ENCODE results near the gene DROSHA.
"Not testable (repeated sequence)": the region's sequence is repeated elsewhere in the genome, so short reads cannot be mapped to it uniquely, and the experiment has no call there.

Gene DROSHA

DNA sequence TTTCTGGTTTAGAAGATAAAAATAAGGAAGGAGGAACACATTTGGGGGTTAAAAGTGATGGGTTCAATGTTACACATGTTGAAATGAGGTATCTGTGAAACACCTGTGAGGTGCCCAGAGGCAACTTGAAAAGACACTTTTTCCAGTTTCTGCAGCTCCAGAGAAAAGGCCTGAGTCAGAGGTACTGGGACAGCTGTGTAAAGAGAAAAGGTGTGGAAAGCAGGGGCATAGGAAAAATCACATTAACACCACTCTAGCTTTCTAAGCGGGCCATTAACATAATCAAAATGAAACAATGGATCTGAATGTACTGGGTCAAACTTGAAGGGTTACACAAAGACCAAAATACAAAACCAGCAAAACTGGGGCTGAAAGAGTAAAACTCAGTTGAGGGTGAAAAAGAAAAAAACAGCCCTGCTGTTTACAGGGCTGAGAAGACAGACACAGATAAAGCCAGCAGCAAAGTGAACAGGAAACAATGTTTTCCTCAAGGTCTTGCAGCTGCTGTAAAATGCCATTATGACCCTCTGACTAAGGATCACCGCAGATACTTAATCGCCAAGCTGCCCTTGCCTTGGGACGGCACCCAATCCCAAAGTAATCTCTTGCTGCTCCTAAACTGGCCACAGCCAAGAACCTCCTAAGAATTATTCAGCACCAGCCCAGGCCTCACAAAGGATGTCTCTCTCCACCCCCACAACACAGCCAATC lies 104.7 kb downstream of the DROSHA start:
- DNase-seq (ENCODE audit: insufficient read length, low spot score), result no peak
- peak; percentile 82 for FAIRE-seq

- FAIRE-seq, result no peak
- DNase-seq (ENCODE audit: insufficient read length, low spot score), result no peak
These were observed 109.9 kb downstream of the DROSHA start for GRCh38 chr5:31421806-31422586.

DNA sequence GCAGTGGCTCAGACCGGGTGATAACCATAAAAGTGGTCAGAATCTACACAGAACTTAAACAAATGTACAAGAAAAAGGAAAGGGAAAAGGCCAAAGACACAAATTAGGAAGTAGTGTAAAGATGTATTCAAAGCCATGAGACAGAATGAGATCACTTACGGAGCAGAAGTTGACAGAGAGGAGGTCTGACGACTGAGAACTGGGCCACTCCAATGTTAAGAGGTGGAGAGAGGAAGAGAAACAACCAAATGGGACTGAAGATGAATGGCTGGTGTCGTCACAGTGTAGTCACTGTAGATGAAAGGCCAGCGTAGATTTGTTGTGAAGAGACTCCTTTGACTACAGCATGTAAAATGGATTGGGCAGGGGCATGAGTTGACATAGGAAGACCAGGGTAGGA lies 114.4 kb downstream of the DROSHA start:
- FAIRE-seq, result no peak

DNA sequence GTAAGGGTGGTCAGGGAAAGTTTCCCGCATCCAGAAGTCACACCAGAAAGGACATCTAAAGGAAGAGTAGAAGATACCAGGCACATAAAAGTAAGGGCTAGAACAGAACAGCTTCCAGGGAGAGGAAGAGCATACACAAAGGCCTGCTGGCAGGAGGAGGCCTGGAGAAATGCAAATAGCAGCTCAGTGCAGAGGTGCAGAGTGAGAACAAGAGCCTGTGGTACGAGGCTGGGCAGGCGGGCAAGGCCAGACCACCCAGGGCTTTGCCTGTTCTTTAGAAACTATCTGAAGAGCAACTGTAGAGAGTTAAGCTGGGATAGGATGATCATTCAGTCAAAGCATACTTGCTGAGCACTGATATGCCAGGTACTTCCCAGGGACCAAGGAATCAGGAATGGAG lies 115.3 kb downstream of the DROSHA start:
- DNase-seq (ENCODE audit: insufficient read length, low spot score) (no peak), FAIRE-seq (no peak)

More for the DNA sequence above, 114.4 kb downstream of the DROSHA start:
- DNase-seq (ENCODE audit: insufficient read length, low spot score), result no peak

- DNase-seq (ENCODE audit: insufficient read length, low spot score) (no peak), FAIRE-seq (no peak)
These were observed 115.9 kb downstream of the DROSHA start for GRCh38 chr5:31415960-31416359.

DNA sequence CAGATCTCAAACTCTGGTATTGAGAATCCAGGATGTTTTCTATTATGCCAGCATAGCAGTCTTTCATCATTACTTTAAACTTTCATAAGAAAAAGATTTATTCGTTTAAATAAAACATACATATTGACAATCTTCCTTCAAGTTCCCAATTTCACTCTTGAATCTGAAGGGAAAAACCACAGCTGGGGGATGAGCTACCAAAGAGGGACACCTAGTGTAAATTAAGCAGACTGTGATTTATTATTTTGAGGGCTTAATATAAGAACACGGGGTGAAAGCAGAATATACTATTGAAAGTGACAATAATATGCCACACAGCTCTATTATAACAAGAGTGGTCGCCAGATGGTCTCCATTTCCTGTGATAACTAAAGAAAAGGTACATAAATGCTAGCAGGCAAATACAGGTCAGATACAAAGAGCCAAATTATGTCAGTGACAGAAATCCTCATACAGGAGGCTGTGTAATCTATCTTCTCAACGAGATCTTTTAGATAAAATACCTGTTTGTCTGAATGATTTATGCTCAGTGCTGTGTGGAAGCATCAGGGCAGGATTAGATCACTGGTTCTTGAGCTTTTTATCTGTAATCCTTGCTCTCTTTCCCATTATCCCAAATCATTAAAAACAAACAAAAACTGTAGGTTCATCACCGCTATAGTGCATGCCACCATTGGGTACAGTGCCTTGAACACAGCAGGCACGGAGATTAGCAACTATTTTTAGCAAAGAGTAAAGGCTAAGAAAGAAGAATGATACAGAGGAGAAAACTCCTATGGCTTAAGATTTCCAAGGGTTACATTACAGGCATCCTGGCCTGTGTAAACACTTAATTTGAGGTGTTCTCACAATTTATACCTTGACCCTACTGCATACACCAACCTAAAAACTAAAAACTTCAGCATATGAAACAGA lies 116.6 kb downstream of the DROSHA start:
- FAIRE-seq (no peak), DNase-seq (ENCODE audit: insufficient read length, low spot score) (no peak)

DNA sequence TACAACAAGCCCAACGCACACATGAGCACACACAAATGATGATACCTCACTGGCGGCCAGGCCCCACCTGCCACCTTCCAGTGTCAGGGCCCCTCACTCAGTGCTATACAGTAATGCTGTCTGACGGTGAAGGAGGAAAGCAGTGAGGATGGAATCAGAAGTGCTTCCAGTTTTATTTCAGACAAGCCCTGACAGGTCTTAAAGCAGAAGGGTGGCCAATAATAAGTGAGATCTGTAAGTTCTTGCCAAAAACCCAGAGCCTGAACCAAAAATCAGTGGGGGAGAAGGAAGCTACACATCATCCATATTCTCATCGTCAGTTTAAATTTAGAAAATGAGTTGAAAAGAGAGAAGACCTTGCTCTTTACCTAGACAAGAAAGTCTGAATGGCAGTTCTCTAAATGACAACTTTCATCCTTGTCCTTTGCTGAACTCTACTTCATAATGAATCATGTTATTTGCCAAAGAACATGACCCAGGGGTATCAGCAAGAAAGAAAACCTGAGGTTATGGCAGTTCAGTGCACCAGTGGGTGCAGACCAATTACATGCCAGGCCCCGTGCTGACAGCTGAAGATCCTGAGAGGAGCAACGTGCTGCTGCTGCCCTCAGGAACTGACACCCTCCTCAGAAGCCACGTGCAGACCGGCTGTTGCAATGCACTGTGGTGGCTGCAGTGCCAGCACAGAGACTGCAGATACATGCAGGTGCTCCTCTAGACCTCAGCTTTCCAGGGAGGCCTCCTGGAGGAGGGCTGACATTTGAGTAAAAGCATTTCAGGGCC lies 118.7 kb downstream of the DROSHA start:
- FAIRE-seq (no peak), DNase-seq (ENCODE audit: insufficient read length, low spot score) (no peak)

DNA sequence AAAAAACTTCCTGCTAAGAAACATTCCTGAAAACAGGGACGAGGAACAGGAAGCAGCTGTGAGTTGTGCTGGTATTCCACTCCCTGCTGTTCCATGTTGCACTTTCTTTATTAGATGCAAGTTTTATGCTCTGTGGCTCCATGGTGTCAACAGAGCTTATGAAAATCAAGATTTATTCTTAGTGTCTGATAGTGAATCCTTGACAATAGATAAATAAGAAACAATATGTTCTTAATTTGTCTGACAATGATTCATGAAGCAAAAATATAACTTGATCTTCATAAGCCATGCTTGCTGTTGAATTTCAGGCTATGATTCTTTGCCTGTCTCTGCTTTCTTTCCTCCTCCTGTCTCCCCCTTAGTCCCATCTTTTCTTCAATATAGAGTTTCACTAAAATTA lies 119.6 kb downstream of the DROSHA start:
- DNase-seq (ENCODE audit: insufficient read length, low spot score), result no peak
- FAIRE-seq, result no peak

- DNase-seq (ENCODE audit: insufficient read length, low spot score), result no peak
- no peak for FAIRE-seq
These were observed 121.8 kb downstream of the DROSHA start for GRCh38 chr5:31410089-31410488.

GRCh38 chr5:31408814-31409213 lies 123.1 kb downstream of the DROSHA start:
- FAIRE-seq, result no peak
- DNase-seq (ENCODE audit: insufficient read length, low spot score), result peak; percentile 56

DNA sequence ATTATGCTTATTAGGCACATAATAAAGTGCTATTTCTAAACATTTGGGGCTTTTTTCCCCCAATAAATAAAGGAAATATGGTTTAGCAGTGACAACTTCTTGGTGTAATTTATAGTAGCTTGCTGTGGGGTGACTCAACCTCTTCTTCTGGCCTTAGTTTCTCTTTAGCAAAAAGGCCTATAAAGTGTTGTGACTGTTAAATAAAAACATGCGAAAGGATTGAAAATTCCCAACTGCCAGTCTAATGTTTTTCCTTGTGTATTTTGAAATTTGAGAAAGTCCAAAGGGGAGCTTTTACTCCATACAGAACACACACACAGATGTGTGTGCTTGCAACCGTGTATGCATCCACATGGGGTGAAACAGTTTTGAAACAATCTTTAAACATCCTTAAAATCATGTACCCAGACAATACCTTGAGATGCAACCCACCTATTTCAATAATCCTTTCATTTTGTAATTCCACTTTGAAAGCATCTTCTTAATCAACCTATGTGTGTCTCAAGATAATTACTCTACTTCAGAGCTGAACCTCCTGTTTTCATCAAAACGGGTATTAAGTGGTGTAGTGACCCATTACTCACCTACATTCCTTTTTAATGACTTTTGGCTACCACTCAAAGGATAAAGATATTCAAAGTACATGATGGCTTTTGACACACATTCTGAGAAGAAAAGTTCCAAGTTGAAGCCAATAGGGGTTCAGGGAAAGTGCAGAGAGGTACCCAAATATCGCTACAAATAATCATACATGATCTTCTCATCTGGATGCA lies 123.8 kb downstream of the DROSHA start:
- peak; percentile 48 for FAIRE-seq

DNA sequence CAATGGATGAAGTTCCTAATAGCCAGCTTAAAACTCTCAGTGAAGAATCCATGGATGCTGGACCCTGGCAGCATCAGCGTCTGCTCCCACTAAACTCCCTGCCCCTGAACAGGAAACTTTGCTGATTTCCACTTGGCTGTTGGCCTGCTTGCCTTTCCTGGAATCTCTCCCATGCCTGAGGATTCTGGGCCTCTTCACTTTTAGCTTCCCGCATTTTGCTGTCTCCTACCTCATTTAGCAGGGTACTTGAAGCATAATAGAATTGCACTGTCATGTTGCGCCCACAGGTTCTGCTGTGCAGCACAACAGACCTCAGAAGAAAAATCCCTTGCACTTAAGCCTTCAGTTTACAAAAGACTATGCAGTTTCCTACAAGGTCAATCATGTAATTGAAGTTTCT lies 127.6 kb downstream of the DROSHA start:
- FAIRE-seq (peak; percentile 55), DNase-seq (ENCODE audit: insufficient read length, low spot score) (no peak)

More for the DNA sequence above, 123.8 kb downstream of the DROSHA start:
- DNase-seq (ENCODE audit: insufficient read length, low spot score), result no peak

DNA sequence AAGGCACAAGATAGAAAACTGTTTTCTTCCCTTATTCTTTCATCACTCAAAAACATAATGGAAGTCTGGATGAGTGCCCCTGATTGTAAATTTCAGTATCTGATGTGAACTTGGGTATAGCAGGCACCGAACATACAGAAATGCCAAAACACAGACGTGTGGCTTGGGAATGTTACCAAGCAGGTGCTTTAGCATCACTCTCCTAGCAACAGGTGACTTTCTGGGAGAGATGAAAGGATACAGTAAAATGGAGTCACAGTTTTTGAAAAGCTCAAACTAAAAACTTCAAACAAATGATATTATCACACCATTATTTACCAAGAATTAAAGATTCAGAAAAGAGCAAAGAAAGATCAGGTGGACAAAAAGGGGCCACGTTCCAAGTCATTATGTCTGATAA lies 130.2 kb downstream of the DROSHA start:
- FAIRE-seq, result no peak

GRCh38 chr5:31397926-31398557 lies 133.9 kb downstream of the DROSHA start:
- DNase-seq (ENCODE audit: insufficient read length, low spot score), result no peak
- no peak for FAIRE-seq

More for the DNA sequence above, 130.2 kb downstream of the DROSHA start:
- no peak for DNase-seq (ENCODE audit: insufficient read length, low spot score)

GRCh38 chr5:31396611-31397295 lies 135.1 kb downstream of the DROSHA start:
- DNase-seq (ENCODE audit: insufficient read length, low spot score) (no peak), FAIRE-seq (no peak)

DNA sequence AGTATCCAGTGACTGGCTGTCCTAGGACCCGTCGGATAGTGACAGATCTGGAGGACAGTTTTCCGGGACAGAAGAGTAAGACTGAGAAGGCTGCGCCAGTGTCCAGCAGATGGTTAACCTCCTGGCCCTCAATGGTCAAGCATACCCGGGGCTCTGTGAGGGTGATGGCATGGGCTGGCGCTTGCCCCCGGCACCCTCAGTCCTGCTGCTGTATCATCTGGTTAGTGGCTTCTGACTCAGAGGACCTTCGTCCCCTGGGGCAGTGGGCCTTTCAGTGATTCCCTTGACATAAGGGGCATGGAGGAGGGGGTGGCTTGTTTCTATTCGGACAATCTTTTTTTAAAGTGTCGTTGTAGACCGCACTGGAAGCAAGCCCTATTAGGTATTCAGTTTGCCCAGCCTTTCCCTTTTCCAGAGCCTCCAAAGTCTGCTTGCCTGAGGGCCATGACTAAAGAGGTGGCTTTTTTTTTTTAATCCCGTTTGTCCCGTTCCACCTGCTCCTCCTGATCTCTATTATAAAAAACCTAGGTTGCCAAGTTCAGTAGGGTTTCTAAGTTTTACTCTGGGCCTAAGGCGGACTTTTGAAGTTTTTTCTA lies 136.3 kb downstream of the DROSHA start:
- DNase-seq (ENCODE audit: insufficient read length, low spot score); FAIRE-seq: not testable (repeated sequence)

GRCh38 chr5:31393126-31393525 lies 138.8 kb downstream of the DROSHA start:
- DNase-seq (ENCODE audit: insufficient read length, low spot score) (no peak), FAIRE-seq (no peak)

DNA sequence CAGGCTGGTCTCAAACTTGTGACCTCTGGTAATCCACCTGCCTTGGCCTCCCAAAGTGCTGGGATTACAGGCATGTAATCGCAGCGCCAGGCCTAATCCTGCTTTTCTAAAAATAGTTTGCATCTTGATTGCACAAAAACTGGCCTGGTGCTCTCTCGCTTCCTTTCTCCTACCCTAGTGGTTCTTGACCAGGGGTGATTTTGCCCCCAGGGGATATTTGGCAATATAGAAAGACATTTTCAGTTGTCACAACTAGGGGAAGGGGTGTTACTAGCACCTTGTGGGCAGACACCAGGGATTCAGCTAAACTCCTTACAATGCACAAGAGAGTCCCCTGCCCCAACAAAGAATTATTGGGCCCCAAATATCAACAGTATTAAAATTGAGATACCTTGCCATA lies 139.8 kb downstream of the DROSHA start:
- no peak for FAIRE-seq
- no peak for DNase-seq (ENCODE audit: insufficient read length, low spot score)

All from HTR-8/SVneo (cell line).